HG03571 (cell line): ENCODE measurements around the gene DUSP10.
A peak's percentile ranks its signal among the peaks of the same experiment; 100 is the strongest.

Source experiments
- ATAC-seq: cut with Tn5 transposase; IDR thresholded peaks from one replicate; pipeline ENCODE4 v1.9.1; 2021; ENCODE audit not compliant: unreplicated experiment

Gene DUSP10

DNA sequence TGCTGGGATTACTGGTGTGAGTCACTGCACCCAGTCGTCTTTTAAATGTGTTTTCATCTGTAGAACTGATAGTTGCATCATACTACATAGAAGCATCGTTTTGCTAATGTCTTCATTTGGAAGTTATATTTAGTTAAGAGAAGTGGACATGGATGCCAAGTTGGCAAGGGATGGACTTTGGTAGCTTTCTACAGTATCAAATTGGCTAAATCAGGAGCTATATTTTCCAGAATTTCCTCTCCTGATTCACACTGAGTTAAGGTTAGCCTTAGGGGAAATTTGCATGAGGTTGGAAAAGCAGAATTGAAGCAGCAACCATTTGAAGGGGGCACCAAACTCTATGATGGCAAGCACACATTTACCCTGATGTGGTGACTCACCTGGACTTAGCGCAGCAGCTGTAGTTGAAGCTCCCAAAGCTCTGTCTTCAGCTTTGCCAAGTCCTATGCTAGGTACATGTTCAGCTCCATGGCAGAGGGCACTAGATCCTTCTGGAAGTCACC is 43.9 kb downstream of the DUSP10 start:
- no peak for ATAC-seq

DNA sequence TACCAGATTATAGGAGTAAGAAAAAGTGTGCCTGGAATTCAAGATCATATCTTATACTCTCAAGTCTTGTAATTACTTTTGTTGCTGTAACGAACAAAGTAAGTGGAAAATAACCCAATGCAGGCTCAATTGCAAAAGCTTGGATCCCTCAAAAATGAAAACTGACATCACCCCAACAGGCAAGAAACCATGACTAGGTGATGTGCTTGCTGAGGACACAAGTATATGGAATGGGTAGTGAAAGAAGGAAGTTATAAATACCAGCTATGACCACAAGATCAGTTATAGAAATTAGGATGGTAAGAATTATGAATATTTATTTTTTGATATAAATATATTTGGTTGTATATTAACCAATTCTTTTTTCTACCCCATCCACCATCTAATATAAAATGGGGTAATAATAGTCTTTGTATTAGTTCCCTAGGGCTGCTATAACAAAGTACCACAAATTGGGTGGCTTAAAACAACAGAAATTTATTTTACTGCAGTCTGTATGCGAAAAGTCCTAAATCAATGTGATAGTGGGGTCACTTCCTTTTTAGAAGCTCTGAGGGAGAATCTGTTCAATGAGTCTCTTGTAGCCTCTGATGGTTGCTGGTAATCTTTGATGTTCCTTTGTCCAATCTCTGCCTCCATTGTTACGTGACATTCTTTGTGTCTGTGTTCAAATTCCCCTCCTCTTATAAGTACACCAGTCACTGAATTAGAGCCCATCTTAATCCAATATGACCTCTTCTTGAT is 45.0 kb downstream of the DUSP10 start:
- no peak for ATAC-seq

DNA sequence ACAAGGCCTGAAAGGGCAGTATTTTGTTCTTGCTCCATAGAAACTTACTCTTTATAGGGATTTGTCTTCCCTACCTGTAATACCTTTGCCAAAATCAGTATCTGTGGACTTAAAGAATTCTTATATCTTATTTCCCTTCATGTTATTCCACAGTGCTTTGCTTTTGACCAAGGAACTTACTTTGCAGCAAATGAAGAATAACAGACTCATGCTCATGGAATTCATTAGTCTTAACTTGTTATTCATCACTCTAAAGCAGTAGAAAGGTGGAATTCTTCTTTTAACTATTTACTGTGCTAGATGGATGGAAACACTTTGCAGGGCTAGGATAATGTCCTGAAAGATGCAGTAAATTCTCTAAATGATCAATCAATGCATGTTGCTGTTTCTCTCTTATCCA is 45.9 kb downstream of the DUSP10 start:
- no peak for ATAC-seq

DNA sequence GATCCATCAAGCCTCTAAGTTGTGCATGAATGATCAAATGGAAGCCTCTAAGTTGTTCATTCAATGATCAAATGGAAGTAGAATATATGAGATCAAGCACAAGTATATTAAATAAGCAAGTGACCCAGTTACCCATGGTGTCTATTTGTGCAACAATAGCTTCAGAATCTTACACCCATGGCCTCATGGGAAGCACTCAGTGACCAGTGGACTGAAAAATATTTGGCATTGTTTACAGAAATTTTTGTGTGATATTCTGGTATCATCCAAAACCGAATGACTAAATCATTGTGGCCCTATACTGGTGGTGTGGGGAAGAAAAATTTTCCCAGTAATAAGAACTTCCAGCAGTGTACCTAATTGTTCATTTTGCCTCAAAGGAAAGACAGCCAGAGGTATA is 46.6 kb downstream of the DUSP10 start:
- no peak for ATAC-seq

DNA sequence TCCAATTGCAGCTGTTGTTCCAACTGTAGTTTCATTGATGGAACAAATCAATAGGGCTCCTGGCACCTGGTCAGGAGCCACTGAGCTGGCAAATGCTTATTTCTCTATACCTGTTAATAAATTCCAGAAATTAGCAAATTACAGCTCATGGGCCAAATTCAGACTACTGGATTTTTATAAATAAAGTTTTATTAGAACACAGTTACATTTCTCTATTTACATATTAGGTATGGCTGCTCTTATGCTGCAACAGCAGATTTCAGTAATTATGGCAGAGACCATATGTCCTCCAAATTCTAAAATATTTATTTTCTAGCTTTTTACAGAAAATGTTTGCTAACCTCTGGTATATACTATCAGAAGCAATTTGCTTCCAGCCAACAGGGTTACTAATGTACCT is 47.8 kb downstream of the DUSP10 start:
- ATAC-seq = no peak

DNA sequence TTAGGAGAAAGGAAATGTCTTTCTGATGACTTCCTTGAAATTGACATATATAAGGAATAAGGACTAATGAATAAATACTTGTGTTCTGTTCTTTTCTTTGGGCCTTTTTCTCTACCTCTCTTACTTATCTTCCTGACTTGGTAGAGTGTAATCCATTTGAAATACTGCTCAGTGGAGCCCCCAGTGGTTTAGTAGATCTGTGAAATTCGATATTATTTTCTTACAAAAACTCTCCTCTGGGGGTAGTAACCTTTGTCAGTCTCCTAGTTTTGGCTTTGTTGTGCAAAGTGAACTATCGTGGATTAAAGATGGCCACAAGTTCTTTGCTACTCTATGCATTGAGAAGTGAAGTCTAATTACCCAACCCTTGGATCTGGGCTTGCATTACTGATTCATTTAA is 48.8 kb downstream of the DUSP10 start:
- ATAC-seq = no peak

DNA sequence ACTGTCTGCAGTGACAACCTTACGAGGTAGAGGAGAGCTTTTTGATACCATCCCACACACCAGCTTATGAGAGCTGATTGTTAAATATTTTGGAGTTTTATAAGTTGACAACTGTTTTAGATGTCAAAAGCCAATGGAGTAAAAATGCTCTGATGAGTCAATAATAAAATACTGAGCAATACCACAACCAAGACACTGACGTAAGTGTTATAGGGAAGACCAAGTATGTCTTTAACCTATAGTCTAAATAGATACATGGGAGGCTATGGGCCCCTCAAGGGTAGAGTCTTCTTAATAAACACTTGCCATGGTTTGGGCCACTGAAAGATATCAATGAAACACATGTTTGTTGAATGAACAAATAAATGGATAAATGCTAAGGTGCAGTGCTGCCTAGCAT is 49.2 kb downstream of the DUSP10 start:
- no peak for ATAC-seq

DNA sequence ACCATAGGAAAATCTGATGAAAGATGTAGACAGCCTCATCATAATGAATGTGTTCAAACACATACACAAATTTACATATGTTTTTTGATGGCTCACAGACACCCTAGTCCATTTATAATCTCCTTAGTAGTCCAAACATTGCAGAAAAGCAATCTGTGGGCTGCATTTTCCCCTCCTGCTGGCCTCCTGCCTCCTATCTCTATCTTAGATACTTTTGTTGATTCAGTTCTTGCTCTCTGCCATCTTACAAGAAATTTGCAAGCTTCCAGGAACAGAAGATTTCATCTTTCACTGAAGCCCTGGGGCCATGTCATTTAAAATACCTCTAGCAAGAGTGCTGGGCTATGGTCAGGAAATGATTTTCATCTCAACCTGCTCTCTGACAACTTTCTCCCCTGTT is 50.6 kb downstream of the DUSP10 start:
- ATAC-seq = no peak

DNA sequence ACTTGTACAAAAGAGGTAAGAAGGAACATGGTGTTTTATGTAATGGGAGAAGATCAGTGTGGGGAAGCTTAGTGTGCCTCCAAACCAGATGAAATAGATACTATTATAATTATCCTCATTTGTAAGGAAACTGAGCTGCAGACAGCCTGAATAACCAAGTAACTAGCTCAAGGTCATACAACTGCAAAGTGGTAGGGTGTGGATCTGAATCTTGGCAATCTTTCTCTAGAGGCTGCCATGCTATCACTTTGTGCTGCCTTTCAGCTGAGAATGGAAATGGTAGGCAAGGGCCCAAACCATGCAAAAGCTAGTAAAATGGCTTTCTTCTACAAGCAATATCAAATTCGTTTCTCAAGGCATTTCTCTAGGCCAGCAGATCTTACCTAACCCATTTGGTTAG is 51.0 kb downstream of the DUSP10 start:
- ATAC-seq = no peak

DNA sequence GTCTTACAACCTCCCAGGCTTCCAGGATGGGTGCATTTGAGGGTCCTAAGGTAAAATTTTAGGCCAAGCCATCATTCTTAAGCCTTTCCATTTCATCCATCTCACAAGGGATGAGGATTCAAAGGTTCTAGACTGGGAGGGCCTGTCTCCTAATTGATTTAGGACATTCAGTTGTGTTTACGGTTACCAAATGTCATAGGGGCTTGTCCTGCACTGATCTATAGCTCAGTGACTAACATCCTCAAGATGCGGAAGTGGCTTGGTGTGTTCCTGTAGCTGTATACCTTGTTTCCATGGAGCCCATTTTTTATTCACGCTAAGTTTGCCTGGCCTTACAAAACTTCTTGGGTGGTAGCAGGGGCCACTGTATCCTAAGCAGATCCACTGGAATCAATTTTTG is 52.8 kb downstream of the DUSP10 start:
- ATAC-seq = no peak

DNA sequence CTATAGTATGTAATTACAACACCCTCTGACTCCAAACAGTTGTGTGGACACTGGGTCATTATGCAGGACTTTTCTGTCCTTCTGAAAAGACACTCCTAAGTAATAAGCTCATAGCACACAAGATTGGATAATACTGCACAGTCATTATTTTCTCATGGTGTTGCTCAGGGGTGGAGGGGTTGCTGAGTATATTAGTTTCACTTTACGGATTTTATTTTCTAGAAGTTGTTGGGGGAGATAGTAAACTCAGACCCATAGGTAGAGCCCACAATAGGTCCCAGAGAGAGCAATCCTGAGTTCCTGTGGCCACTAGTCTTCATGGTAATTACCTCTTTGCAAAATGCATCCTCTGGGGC is 53.4 kb downstream of the DUSP10 start:
- ATAC-seq = no peak

DNA sequence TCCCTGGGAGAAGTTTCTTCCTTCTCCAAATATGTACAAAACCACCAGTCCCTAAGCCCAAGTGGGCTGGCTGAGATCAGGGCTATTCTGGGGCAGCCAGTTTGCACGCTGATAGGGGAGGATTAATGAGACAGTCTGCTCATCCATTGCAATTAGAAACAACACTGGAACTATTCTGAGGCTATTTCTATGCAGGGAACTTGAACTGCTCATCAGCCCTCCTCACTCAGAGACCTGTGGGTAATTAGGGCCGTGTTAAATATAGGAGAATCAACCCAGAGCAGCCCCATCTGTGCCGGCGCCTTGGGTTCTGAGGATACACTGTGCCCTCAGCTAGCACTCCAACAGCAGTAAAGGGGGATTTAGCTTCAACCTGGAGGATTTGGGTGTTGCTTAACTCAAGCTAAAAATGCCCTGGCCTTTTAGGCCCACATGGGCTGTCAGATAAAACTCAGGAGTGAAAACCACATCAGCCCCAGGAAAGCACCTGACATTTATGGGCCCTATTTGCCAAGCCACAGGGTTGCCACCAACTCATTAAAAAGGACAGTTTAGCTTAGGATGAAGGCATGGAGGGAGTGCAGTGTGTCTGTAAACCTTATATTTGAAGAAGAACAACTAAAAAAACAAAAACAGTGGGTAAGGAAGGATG is 53.9 kb downstream of the DUSP10 start:
- ATAC-seq = no peak

DNA sequence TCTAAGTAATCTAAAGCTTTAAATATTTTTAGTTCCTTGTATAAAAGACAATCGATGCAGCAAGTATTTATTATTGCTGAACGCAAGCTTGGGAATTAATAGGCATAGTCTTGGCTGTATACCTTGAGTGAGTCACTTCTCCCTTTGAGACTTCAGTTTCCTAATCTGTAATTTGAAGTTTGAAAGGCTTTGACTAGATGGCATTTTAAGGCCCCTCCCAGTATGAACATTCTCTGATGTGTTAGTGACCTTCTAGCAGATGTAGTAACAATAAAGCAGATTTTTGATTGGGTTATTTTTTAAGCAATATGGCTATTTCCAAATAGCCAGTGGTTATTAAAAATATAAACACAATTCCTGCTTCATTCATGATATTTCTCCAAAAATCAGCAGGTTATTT is 58.2 kb downstream of the DUSP10 start:
- ATAC-seq = no peak

DNA sequence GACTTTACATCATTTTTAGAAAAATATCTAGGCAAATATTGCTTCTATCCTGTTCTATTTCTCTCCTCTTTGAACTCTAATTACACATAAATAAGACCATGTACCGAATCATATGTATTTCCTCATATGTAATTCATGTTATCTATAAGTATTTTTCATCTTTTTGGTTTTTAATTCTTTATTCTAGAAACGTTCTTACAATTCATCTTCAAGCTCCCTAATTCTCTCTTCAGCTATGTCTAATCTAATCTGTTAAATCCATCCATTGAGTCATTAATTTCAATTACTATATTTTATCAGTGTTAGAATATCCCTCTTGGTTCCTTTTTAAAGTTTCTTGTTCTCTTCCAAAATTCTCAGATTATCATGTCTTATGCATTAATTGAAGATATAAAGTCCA is 61.8 kb downstream of the DUSP10 start:
- no peak for ATAC-seq

DNA sequence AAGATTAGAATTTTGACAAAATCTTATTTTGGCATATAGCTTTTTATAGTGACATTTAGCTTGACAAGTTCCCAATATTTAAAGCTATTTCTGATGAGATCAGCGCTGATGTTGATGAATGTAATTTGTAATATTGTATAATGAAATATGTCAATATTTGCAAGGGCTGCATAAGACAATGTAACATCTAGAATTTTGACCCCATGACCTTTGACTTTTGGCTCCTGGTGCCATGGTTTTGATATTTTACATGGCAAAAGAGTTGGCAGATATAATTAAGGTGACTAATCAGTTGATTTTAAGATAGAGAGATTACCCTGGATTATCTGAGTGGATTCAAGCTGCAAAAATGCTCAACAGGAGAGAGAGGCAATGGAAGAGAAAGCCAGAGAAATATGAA is 63.9 kb downstream of the DUSP10 start:
- ATAC-seq = no peak

DNA sequence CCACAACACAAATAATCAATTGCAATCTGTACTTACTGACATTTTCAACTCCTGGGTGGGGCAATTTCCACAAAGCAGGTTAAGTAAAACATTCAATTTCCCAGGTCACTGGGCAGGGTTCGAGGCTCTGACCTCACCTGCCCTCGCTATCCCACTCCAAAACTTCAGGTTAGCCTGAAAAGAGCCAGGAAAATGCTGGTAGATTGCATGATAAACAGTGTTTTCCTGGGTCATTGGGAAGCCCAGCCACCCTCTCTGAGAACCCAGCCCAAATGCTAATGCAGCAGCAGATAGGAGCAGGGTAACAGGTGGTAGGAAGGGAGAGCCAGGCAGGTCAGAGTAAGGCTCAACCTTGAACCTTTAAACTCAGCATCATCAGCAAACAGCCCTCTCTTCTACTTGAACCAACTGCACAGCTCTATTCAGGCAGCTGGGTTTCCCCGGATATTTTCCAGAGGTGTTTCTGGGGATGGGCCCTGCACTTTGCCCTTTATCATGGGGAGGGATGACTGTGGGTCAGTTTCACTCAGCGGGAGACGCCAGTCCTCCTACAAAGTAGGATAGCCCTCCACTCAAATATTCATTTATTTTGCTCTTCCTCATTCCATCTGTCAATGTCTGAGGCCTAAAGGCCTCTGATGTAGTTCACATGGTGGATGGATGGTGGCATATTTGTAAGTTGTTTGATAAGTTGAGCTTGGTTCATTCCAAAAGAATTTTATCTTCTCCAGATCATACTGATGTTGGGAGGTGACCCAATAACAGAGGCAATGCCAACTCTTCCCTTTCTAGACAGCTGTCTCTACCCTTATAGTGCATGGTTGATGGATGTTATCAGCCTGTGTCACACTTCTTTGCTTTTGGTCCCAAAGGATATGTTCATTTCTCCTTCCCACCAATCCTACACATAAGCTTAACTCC is 65.7 kb downstream of the DUSP10 start:
- ATAC-seq = no peak

DNA sequence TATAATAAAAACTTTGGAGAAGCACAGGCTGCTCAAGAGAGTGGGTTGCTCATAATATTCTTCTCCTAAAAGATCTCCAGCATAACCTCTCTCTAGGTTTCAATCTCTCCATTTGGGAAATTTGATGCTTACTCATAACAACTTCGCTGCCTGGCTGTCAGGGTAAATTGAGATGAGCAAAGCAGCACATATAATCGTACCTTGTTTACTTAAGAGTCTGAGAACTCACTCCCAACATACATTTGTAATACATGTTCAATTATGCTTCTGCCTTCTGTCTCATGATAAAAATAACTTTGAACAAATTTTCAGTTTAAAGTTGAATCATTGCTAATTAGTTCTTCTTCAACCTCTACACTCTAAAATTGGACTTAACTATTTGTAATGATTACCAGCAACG is 68.9 kb downstream of the DUSP10 start:
- ATAC-seq = no peak

DNA sequence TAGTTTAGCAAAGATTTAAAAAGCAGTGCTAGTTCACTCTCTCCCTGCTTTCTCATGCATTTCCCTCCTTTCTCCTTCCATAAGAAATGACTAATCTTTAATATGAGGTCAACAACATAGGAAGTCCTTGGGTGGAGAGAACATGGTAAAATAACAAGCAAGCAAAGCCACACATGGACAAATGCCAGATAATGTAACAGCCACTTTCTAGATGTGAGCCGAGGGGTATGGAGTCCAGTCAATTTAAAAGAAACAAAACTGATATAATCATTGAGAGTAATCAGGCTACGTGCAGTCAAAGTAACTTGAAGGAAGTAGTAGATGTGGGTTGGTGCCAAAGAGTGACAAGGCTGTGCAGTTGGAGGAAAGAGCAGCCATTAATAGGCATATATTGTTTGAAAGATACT is 69.6 kb downstream of the DUSP10 start:
- no peak for ATAC-seq

DNA sequence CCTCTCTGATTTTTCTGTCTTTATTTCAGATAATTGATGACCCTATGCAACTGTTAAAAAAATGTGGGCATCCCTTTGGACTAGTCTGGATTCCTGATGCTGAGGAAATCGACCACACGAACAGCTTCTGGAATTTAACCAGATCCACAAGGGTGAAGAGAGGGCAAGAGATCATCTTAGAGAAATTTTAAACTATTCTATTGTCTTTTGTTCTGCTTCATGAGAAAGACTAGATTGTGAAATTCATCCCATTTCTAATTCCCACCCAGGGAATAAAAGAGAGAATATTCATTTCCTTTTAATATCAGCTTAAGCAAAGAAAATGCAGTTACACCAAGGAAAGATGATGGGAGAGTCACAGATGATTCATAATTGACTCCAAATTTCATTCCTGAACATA is 71.8 kb downstream of the DUSP10 start:
- ATAC-seq = no peak

DNA sequence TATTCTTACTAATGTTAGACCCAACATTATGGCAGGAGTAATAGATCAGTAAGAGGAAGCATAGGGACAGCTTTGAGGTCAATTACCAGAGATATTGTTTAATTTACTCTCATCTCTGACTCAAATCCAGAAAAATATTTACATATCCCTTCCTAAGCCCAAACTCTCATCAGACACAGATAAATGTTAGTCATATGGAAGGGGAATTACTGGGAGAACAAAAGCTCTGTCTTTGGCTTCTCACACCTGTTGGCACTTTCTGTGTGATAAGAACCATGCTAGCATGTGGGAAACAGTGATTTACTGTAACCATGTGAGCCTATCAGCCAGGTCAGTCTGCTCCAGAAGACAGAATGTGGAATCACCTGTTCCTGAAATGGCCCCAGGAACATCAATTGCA is 72.4 kb downstream of the DUSP10 start:
- ATAC-seq = no peak

DNA sequence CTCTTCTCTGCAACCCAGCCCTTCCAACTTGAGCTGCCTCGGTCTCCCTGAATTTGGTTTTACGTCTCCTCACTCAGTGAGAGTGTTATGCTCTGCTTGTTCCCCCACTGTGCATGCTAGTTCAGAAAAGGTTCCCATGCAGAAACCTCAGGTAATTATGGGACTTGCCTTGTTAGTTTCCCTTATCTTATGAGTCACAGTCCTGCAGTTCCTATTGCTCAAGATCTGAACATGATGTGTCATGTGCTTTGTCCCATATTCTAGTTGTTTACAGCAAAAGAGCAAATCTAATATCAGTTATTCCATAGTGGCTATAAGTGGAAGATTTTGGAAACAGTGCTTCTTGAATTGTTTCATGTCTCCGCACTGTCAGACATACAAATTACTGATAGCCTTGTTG is 74.4 kb downstream of the DUSP10 start:
- peak; percentile 94 for ATAC-seq

DNA sequence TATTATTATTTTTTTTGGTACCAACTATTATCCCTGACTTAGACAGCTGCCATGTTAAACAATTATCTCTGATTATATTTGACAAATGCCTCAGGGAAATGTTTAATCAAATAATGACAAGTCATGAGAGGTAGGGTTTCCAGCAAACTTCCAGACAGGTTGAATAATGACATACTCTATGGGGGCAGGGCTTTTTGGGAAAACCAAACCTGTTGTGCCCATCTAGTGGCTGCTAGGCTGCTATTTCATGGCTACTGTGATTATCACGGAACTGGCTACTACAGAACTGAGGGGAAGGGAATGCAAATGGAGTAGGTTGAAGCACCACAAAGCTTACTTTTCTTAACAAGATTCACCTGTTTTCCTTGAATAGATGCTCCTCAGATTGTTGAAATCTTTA is 77.6 kb downstream of the DUSP10 start:
- no peak for ATAC-seq
